ENCODE results near the gene SOX12. TPM values are rescaled to one million over a fixed set of nuclear protein-coding genes. Genes with fewer than 3 reads are reported as not detected.

SOX12 gene
- total RNA-seq, 2 donors from 2014 or later, result 5.2 to 8.3 TPM

- H3K9me3 ChIP-seq (ENCODE audit: control insufficient read depth, low read length, poor library complexity, severe bottlenecking), result no peaks in the 10 kb centered on the region
- no peak overlapping the region for H3K27ac Mint-ChIP-seq
- H3K36me3 Mint-ChIP-seq (ENCODE audit: low read depth), result no peaks in the 10 kb centered on the region
- peaks cover 14% of the 10 kb centered on the region for H3K4me1 Mint-ChIP-seq
- H3K27me3 Mint-ChIP-seq, result no peaks in the 10 kb centered on the region
- no peak for DNase-seq
- H3K4me3 Mint-ChIP-seq, result no peak overlapping the region
- ATAC-seq, result no peak
Observed at GRCh38 chr20:378961-379336, 53.6 kb downstream of the SOX12 start.

Other genes starting within 250 kb of the SOX12 start
- gene DEFB125, start 237.9 kb upstream of the SOX12 start, total RNA-seq, result not detected
- not detected for gene DEFB126, start 183.0 kb upstream of the SOX12 start, total RNA-seq
- gene DEFB127, start 168.1 kb upstream of the SOX12 start, total RNA-seq, result not detected
- gene DEFB128, start 135.8 kb upstream of the SOX12 start, total RNA-seq, result not detected
- not detected for gene DEFB129, start 98.3 kb upstream of the SOX12 start, total RNA-seq
- not detected for gene DEFB132, start 67.8 kb upstream of the SOX12 start, total RNA-seq
- 1 to 10 TPM; 2.4 to 2.7 TPM for gene C20orf96, start 34.8 kb upstream of the SOX12 start, total RNA-seq
- gene ZCCHC3, start 28.0 kb upstream of the SOX12 start, total RNA-seq, result 10 to 100 TPM; 15.6 to 18.9 TPM
- under 1 TPM; 0.62 to 0.89 TPM for gene NRSN2, start 21.6 kb downstream of the SOX12 start, total RNA-seq
- gene TRIB3, start 55.2 kb downstream of the SOX12 start, total RNA-seq, result 1 to 10 TPM; 1.8 to 3.3 TPM
- 10 to 100 TPM; 62.1 to 72.7 TPM for gene RBCK1, start 82.7 kb downstream of the SOX12 start, total RNA-seq
- gene TBC1D20, start 137.0 kb downstream of the SOX12 start, total RNA-seq, result 10 to 100 TPM; 20.6 to 29.4 TPM
- 10 to 100 TPM; 63.8 to 69.0 TPM for gene CSNK2A1, start 218.2 kb downstream of the SOX12 start, total RNA-seq

All from T-helper 17 cell (primary cell).